GM12878 (cell line): ENCODE data around the gene SLC50A1. TPM values are rescaled to one million over a fixed set of nuclear protein-coding genes. Genes with fewer than 3 reads are reported as not detected.
A peak's percentile ranks its signal among the peaks of the same experiment; 100 is the strongest.

ENCODE experiments used
- ATAC-seq: fragments of 200-7000 bp; cut with Tn5 transposase; 3 replicates; pipeline ENCODE4 v1.9.1; 2020; ENCODE audit warnings: mild to moderate bottlenecking, moderate library complexity
- BruUV-seq: library from RNA; stranded (reverse); fragments of 400-500 nt; replicated peaks from 2 replicates; lab custom pipeline; 2021; lab: Mats Ljungman, UMichigan
- CTCF ChIA-PET: fragments of 300-600 bp; sonication (Branson Sonifier 250); formaldehyde crosslinking; extraction: SDS; loops from one replicate; lab custom pipeline; 2021; ENCODE audit warnings: inconsistent platforms; lab: Yijun Ruan, JAX
- POLR2A ChIA-PET: fragments of 350-600 bp; formaldehyde crosslinking; extraction: SDS; loops from one replicate; lab custom pipeline; 2021; ENCODE audit warnings: inconsistent platforms; lab: Charles Lee
- RAD21 ChIA-PET: fragments of 300-600 bp; sonication (Branson Sonifier 250); formaldehyde crosslinking; loops from one replicate; lab custom pipeline; 2023; ENCODE audit warnings: antibody characterized with exemption; ENCODE audit not compliant: unreplicated experiment; lab: Charles Lee
- SMC1A ChIA-PET: fragments of 300-600 bp; sonication (Branson Sonifier 250); formaldehyde crosslinking; loops from one replicate; lab custom pipeline; 2023; ENCODE audit not compliant: unreplicated experiment, uncharacterized antibody; lab: Charles Lee
- DNase-seq: peaks from one replicate; pipeline ENCODE4 v3.0.0-alpha.2; 2011; ENCODE audit warnings: low read depth, low spot score
- FAIRE-seq: peaks from 3 replicates; lab custom pipeline; 2011; peaks lifted over from hg19 to GRCh38; lab: Jason Lieb, UNC
- H2AFZ ChIP-seq: 2 replicates; pipeline ENCODE4 v1.6.0; 2011; ENCODE audit warnings: low read depth, low read length, control low read depth; ENCODE audit not compliant: control insufficient read depth
- H3K27ac ChIP-seq: 2 replicates; pipeline ENCODE4 v1.5.1; 2011; ENCODE audit warnings: control low read depth; ENCODE audit not compliant: control insufficient read depth, insufficient read depth
- H3K27me3 ChIP-seq, 2 experiments: replicated peaks in 1 of 2; 2 replicates each; pipeline versions ENCODE4 v1.6.0 to v1.6.1; 2011; ENCODE audit warnings: low read length in 1 of 2; ENCODE audit not compliant: control insufficient read depth in 2 of 2, insufficient read depth in 2 of 2
- H3K36me3 ChIP-seq, 2 experiments: 2 replicates each; pipeline ENCODE4 v1.5.1; 2011; ENCODE audit warnings: low read length in 1 of 2; ENCODE audit not compliant: control insufficient read depth in 2 of 2, insufficient read depth in 2 of 2
- H3K4me1 ChIP-seq: 2 replicates; pipeline ENCODE4 v1.6.1; 2011; ENCODE audit warnings: mild to moderate bottlenecking, low read length, moderate library complexity, mixed read lengths; ENCODE audit not compliant: control insufficient read depth, insufficient read depth
- H3K4me2 ChIP-seq: 2 replicates; pipeline ENCODE4 v1.6.0; 2011; ENCODE audit warnings: control low read depth; ENCODE audit not compliant: control insufficient read depth, insufficient read depth
- H3K4me3 ChIP-seq: fragments of 200-600 bp; sonication (generic); 2 replicates; pipeline ENCODE4 v1.5.1; 2016
- H3K79me2 ChIP-seq: 2 replicates; pipeline ENCODE4 v1.6.0; 2011; ENCODE audit warnings: low read length; ENCODE audit not compliant: control insufficient read depth, insufficient read depth
- H3K9ac ChIP-seq: 2 replicates; pipeline ENCODE4 v1.8.0; 2011; ENCODE audit warnings: low read length, control low read depth, mixed read lengths; ENCODE audit not compliant: control insufficient read depth, insufficient read depth
- H3K9me3 ChIP-seq: replicated peaks from 3 replicates; pipeline ENCODE4 v1.5.1; 2011; ENCODE audit warnings: mild to moderate bottlenecking, low read length; ENCODE audit not compliant: control insufficient read depth, insufficient read depth
- H4K20me1 ChIP-seq: 2 replicates; pipeline ENCODE4 v1.6.0; 2011; ENCODE audit not compliant: control insufficient read depth, insufficient read depth
- CBX5 ChIP-seq: sonication (generic); IDR thresholded peaks from 2 replicates; pipeline ENCODE4 v1.6.1; 2016; ENCODE audit warnings: low read depth, moderate library complexity, mild to moderate bottlenecking, inconsistent platforms
- FOXM1 ChIP-seq: IDR thresholded peaks from 2 replicates; pipeline ENCODE4 v1.6.1; 2012; ENCODE audit warnings: low read depth, mild to moderate bottlenecking, inconsistent platforms, low read length, moderate library complexity
- IKZF1 ChIP-seq: fragments of 450-650 bp; conservative IDR thresholded peaks from 2 replicates; pipeline ENCODE4 v1.6.1; 2017; ENCODE audit warnings: antibody characterized with exemption, mild to moderate bottlenecking
- IRF4 ChIP-seq: IDR thresholded peaks from 2 replicates; pipeline ENCODE4 v1.6.1; 2011; ENCODE audit warnings: low read depth, low read length
- JUND ChIP-seq: IDR thresholded peaks from 2 replicates; pipeline ENCODE4 v1.6.1; 2012; ENCODE audit warnings: low read depth, mild to moderate bottlenecking, low read length, improper control_type of control experiment, moderate library complexity
- LARP7 ChIP-seq: fragments of 450-650 bp; IDR thresholded peaks from 2 replicates; pipeline ENCODE4 v1.6.1; 2017; ENCODE audit warnings: mild to moderate bottlenecking
- MTA3 ChIP-seq: IDR thresholded peaks from 2 replicates; pipeline ENCODE4 v1.6.1; 2012; ENCODE audit warnings: low read length, inconsistent platforms, borderline replicate concordance
- MYC ChIP-seq: IDR thresholded peaks from 2 replicates; pipeline ENCODE4 v1.6.1; 2011; ENCODE audit warnings: mild to moderate bottlenecking, low read length, moderate library complexity, inconsistent platforms; ENCODE audit not compliant: insufficient read depth, insufficient replicate concordance, insufficient read length, severe bottlenecking
- NFYB ChIP-seq: IDR thresholded peaks from 2 replicates; pipeline ENCODE4 v1.6.1; 2011; ENCODE audit warnings: low read depth, mild to moderate bottlenecking, low read length, improper control_type of control experiment, moderate library complexity; ENCODE audit not compliant: insufficient read depth
- POLR2AphosphoS2 ChIP-seq: IDR thresholded peaks from 2 replicates; pipeline ENCODE4 v1.6.1; 2011; ENCODE audit warnings: low read depth, mild to moderate bottlenecking, low read length, improper control_type of control experiment, moderate library complexity
- RAD51 ChIP-seq: fragments of 450-650 bp; IDR thresholded peaks from 2 replicates; pipeline ENCODE4 v1.6.1; 2016; ENCODE audit warnings: moderate library complexity, mild to moderate bottlenecking, inconsistent platforms
- RELA ChIP-seq: fragments of 450-650 bp; IDR thresholded peaks from 2 replicates; pipeline ENCODE4 v1.8.0; 2014; ENCODE audit warnings: borderline replicate concordance; ENCODE audit not compliant: partially characterized antibody
- SMC3 ChIP-seq: IDR thresholded peaks from 2 replicates; pipeline ENCODE4 v1.6.1; 2011; ENCODE audit warnings: low read length, improper control_type of control experiment, borderline replicate concordance
- SPI1 ChIP-seq: IDR thresholded peaks from 2 replicates; pipeline ENCODE4 v1.6.1; 2011; ENCODE audit warnings: low read depth, mild to moderate bottlenecking, low read length, moderate library complexity, borderline replicate concordance; ENCODE audit not compliant: insufficient read depth
- WRNIP1 ChIP-seq: IDR thresholded peaks from 2 replicates; pipeline ENCODE4 v1.6.1; 2011; ENCODE audit warnings: low read depth, low read length, improper control_type of control experiment, borderline replicate concordance
- YY1 ChIP-seq: IDR thresholded peaks from 2 replicates; pipeline ENCODE4 v1.6.1; 2011; ENCODE audit warnings: low read depth, mild to moderate bottlenecking, low read length
- ZNF274 ChIP-seq: IDR thresholded peaks from one replicate; pipeline ENCODE4 v1.8.0; 2011; ENCODE audit not compliant: insufficient read length, insufficient read depth
- WGBS: methylation state at CpG from one replicate; pipeline ENCODE4 v1.1.6; 2016; ENCODE audit warnings: low lambda C conversion rate; ENCODE audit not compliant: insufficient replicate concordance, insufficient coverage; ENCODE audit errors: missing lambda C conversion rate; 5-methylcytosine and 5-hydroxymethylcytosine counted together
- in situ Hi-C: fragments of 300-500 bp; cut with MboI; formaldehyde crosslinking; loops from 9 replicates; pipeline ENCODE4 v1.14.3; 2018; ENCODE audit warnings: mixed read lengths
- intact Hi-C: fragments of 100-400 bp; cut with micrococcal nuclease; formaldehyde crosslinking; loops from one replicate; pipeline ENCODE4 v1.14.2; 2022; ENCODE audit not compliant: unreplicated experiment
- polyA plus RNA-seq, 11 experiments: library from polyadenylated mRNA; depleted of rRNA in 4 of 11; unstranded in 6 of 11; stranded (reverse) in 5 of 11; fragments of >200 nt; fragmentation: Nextera tagmentation in 4 of 11; fragmentation: Illumina TruSeq in 1 of 11; extraction: Ambion mirVana in 4 of 11; extraction: Trizol in 1 of 11; gene quantifications; 1 replicate in 1 of 11; 2 replicates in 10 of 11; pipeline versions ENCODE4 v1.2.1 to v1.2.3, GENCODE V29; 2011 to 2016; ENCODE audit warnings: inconsistent platforms in 2 of 11, missing spikeins in 2 of 11, low read depth in 1 of 11
- total RNA-seq, 4 experiments: library from RNA; depleted of rRNA in 3 of 4; stranded (reverse); fragments of >200 nt in 3 of 4; fragmentation: Illumina TruSeq in 1 of 4; extraction: Trizol in 1 of 4; gene quantifications; 2 replicates each; pipeline versions ENCODE4 v1.2.1 to v1.2.3, GENCODE V29; 2013 to 2021
- TF ChIP-seq, protein P1 (sequence below): fragments of 450-650 bp; IDR thresholded peaks from 2 replicates; pipeline ENCODE4 v1.6.1; 2014; ENCODE audit warnings: mild to moderate bottlenecking
- TF ChIP-seq, protein P2 (sequence below): IDR thresholded peaks from 2 replicates; pipeline ENCODE4 v1.6.1; 2012; ENCODE audit warnings: low read depth, low read length, improper control_type of control experiment

Gene SLC50A1
- total and polyA plus RNA-seq, 10 of the 15 experiments (the other 5 are each of a cell fraction or from before 2014, with no cell fraction given), result 32.5 to 85.6 (median 54.0) TPM

GRCh38 chr1:155091071-155092051 lies 44.3 kb upstream of the SLC50A1 start:
- peaks cover 4% of the 10 kb centered on the region for H3K4me1 ChIP-seq
- in situ Hi-C loops, result loop anchor here (5.0 kb wide), 1 partner anchor 76 kb away; no protein-coding TSS in a partner anchor
- FAIRE-seq, result no peak
- RAD21 ChIA-PET, result interaction anchor here (0.6 to 5.1 kb wide), 10 partner anchors 28 to 478 kb away, joined by 3 to 71 read pairs (median 4); partner anchors contain the start of genes EFNA4, KRTCAP2 and SLC50A1
- H3K4me3 ChIP-seq, result no peak overlapping the region
- CTCF ChIA-PET, result interaction anchor here (0.6 to 6.8 kb wide), 40 partner anchors 9 to 483 kb away, joined by 3 to 284 read pairs (median 5); partner anchors contain the start of genes KCNN3, KRTCAP2 and TRIM46
- H4K20me1 ChIP-seq, result no peaks in the 10 kb centered on the region
- no peak for DNase-seq
- H3K4me2 ChIP-seq, result no peak overlapping the region
- no peaks in the 10 kb centered on the region for H3K36me3 ChIP-seq
- ATAC-seq, result peak; percentile 88
- intact Hi-C loops, result loop anchor here (1.0 kb wide), 1 partner anchor 77 kb away; no protein-coding TSS in a partner anchor
- H3K27me3 ChIP-seq, result peaks cover 0 to 2% of the 10 kb centered on the region in 2 experiments; a peak in 1 of 4 replicates
- H3K27ac ChIP-seq, result no peak overlapping the region
- BruUV-seq, result no TSS peak
- WGBS, result 15% methylated on average over 29 of the region's 29 CpGs
- H2AFZ ChIP-seq, result peak overlapping the region; percentile 64; the same call in 1 of the 2 replicates
- POLR2A ChIA-PET, result interaction anchor here (0.7 to 1.5 kb wide), 5 partner anchors 35 to 152 kb away, joined by 3 to 5 read pairs (median 3); partner anchors contain the start of gene KRTCAP2
- SMC1A ChIA-PET, result interaction anchor here (0.9 to 2.7 kb wide), 14 partner anchors 16 to 186 kb away, joined by 3 to 36 read pairs (median 4); partner anchors contain the start of gene KRTCAP2
- H3K79me2 ChIP-seq, result no peaks in the 10 kb centered on the region
- no peaks in the 10 kb centered on the region for H3K9me3 ChIP-seq
- H3K9ac ChIP-seq, result no peak overlapping the region
- TF ChIP-seq MTA3 (no peak), RELA (no peak), POLR2AphosphoS2 (no peak), LARP7 (peak; percentile 48; the same call in 1 of the 2 replicates), IKZF1 (0 out of 2 replicates have a peak, but pooled peaks have one; percentile 25), JUND (no peak), IRF4 (no peak), CBX5 (no peak), RAD51 (peak; percentile 34; the same call in 1 of the 2 replicates), SPI1 (no peak), WRNIP1 (no peak), YY1 (peak; percentile 63), FOXM1 (no peak), MYC (peak; percentile 28), NFYB (no peak), SMC3 (peak; percentile 96), ZNF274 (no peak)
- TF ChIP-seq, protein P1, sequence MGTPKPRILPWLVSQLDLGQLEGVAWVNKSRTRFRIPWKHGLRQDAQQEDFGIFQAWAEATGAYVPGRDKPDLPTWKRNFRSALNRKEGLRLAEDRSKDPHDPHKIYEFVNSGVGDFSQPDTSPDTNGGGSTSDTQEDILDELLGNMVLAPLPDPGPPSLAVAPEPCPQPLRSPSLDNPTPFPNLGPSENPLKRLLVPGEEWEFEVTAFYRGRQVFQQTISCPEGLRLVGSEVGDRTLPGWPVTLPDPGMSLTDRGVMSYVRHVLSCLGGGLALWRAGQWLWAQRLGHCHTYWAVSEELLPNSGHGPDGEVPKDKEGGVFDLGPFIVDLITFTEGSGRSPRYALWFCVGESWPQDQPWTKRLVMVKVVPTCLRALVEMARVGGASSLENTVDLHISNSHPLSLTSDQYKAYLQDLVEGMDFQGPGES, result 0 out of 2 replicates have a peak, but pooled peaks have one; percentile 43
- TF ChIP-seq, protein P2, sequence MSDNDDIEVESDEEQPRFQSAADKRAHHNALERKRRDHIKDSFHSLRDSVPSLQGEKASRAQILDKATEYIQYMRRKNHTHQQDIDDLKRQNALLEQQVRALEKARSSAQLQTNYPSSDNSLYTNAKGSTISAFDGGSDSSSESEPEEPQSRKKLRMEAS, result peak; percentile 73; the same call in 1 of the 2 replicates
